ENCODE results near the gene C1orf56.

The C1orf56 gene

DNA sequence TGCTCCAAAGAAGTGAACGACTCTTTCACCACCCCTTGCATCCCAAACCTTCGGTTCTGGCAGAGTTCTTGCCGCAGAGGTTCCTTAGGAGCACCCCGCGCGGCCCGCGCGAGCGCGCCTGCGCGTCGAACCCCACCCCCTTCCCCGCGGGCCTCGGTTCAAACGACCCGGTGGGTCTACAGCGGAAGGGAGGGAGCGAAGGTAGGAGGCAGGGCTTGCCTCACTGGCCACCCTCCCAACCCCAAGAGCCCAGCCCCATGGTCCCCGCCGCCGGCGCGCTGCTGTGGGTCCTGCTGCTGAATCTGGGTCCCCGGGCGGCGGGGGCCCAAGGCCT lies at the start of gene C1orf56:
Gene C1orf56, plus strand, starts transcription at position 161 of the 334 bp plus-strand sequence. Its CDS starts 97 bp downstream, at position 258.
- in situ Hi-C loops (cut with MboI; ENCODE audit: low sequenced_read_pairs): no loop called here

DNA sequence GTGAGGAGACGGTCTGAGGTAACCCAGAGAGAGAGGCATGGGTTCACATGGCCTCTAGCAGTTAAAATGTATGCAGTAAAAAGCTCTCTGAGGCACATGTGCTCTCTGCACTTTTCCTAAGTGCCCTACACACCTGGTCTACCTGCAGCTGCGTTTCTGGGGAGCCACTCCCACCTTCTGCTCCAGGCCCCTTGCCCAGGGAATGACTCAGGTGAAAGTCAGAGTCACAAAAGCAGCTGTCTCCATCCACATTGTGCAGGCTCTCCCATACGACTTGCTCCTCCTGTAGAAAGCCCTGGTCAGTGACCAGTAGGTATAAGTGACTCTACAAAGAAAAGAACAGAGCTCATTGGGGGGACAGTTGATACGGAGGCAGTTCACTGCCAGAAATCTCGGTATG lies 49.6 kb upstream of the C1orf56 start:
- in situ Hi-C loops (cut with MboI; ENCODE audit: low sequenced_read_pairs): no loop called here

GRCh38 chr1:150999051-150999674 lies 48.4 kb upstream of the C1orf56 start:
- in situ Hi-C loops (cut with MboI; ENCODE audit: low sequenced_read_pairs): no loop called here

DNA sequence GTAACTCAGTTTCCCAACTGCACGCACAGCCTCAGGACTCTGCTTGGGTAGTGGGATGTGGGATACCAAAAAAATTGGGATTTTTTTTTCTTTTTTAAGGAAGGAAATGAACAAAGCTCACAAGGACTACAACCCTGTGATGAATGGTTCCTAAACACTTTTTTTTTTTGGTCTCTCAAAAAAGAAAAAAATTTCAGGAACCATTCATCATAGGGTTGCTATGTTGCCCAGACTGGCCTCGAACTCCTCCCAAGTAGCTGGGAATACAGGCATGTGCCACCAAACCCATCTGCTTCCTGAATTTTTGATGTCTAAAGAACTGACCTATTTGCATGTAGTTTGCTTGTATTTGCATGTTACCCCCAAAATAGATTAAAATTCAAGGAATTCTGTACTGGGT lies 47.6 kb upstream of the C1orf56 start:
- in situ Hi-C loops (cut with MboI; ENCODE audit: low sequenced_read_pairs): no loop called here

DNA sequence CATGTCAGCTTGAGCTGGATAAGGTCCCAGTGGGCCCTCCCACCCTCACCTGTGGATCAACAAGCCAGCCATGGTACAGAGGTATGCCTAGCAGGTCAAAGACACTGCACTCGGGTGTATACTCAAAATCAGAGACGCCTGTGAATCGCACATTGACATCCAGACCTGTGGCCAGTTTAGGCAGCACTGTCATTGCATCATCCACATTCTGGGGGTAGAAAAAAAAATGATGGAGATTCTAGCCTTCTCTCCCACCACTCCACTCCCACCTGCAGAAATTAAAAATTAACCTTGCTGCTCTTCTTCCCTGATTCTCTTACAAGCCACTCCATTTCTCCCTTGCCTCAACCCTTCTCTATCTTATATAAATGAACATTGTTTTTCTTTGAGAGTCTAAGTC lies 47.1 kb upstream of the C1orf56 start:
- in situ Hi-C loops (cut with MboI; ENCODE audit: low sequenced_read_pairs): no loop called here

- in situ Hi-C loops (cut with MboI; ENCODE audit: low sequenced_read_pairs): no loop called here
Observed at GRCh38 chr1:151001602-151002001, 45.9 kb upstream of the C1orf56 start.

DNA sequence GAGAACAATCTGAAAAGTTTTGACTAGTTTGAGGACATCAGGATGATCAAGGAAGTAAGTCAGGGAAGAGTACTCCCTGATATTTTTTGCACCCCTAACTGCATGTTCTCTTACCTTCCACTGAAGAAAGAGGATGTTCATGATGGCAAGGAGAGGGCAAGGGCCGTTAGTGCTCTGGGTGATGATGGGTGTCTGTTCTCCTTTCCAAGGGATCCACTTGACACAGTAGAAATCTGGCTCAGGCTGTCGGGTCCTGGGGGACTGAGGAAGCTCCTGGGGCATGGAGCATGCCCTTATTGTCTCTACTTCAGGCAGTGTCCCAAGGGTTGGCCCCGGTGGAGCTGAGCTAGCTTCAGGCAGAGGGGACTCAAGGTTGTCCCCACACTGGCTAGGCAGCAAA lies 45.5 kb upstream of the C1orf56 start:
- in situ Hi-C loops (cut with MboI; ENCODE audit: low sequenced_read_pairs): no loop called here

- in situ Hi-C loops (cut with MboI; ENCODE audit: low sequenced_read_pairs): no loop called here
Observed at GRCh38 chr1:151002611-151003010, 44.9 kb upstream of the C1orf56 start.

DNA sequence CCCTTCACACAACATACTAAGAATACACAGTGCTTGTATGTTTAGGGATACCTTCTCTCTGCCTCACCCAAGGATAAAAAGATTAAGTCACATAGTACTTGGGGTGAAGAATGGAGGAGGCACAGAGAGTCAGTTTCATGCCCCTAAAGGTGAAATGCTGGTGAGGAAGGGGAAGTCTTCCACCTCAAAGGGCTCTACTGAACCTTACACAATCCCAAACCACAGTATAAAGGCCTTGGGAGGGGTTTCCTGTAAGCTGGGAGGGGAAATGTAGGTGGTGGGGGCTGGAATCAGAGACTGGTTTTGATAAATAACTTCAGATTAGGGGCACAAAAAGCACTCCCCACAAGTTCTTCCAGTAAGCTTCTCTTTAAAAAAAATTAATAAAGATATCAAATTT lies 44.4 kb upstream of the C1orf56 start:
- in situ Hi-C loops (cut with MboI; ENCODE audit: low sequenced_read_pairs): no loop called here

DNA sequence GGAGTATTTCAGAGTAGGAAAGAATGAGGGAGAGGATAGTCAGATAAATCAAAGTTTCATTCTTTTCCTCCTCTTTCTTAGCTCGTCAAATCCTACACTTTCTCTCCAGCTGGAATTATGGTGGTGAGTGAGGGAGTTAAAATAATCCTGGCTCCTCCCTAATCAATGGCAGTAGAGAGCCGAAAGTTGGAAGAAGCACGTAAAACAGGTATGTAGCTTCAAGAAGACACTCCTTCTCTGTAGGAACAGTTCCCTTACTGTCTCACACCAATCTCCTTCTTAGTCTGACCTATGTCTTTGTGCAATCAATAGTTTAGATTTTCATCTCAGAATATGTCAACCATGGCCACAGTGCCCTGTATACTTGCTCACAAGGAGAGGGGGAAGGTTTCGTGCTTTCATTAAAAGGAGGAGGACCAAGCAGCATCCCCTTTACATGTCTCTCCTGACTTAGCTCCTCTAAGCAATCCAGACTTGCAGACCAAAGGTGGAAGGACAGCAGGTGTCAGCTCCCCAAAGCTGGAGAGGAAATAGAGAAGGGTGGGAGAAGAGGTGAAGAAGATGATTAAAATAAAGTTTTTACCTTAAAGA lies 41.7 kb upstream of the C1orf56 start:
- in situ Hi-C loops (cut with MboI; ENCODE audit: low sequenced_read_pairs): no loop called here

DNA sequence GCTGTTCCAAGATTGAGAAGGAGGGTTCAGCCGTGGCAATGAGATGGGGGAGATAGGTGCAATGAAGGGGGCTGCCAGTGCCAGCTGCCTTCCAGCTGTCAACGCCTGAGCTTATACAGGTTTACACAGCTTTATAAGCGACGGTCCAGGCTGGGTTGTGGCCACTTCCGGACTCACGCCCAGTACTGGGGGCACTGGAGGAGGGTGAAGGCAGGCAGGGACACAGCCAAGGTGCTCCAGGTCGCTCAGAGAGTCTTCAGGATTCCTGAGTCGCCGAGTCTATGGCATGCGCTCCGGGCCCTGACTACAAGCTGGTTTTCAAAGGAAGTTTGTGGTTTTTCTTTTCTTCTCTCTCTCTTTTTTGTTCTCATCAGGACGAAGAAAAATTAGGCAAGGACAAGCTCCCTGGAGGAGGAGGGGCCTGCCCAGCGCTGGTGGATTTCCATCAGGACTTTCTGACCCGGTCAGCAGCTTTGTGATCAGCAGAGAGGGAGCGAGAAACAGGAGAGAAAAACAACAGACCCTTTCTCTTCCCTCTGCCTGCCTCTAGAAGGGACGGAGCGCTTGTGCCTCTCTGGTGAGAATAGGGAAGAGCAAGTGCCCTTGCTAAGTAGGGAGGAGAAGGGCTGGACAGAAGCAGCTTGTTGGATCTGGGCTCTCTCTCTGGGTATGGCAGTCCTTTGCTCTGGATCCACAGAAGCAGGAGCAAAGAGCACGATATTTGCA lies 41.1 kb upstream of the C1orf56 start, which contains the start of gene MINDY1:
Gene MINDY1, minus strand, starts transcription at position 576 of the 726 bp plus-strand sequence. CDS start 4,285 bp downstream, outside the sequence.
- in situ Hi-C loops (cut with MboI; ENCODE audit: low sequenced_read_pairs): no loop called here

GRCh38 chr1:151007853-151008243 lies 39.7 kb upstream of the C1orf56 start:
- in situ Hi-C loops (cut with MboI; ENCODE audit: low sequenced_read_pairs): no loop called here

- in situ Hi-C loops (cut with MboI; ENCODE audit: low sequenced_read_pairs): no loop called here
Observed at GRCh38 chr1:151008244-151009205, 39.0 kb upstream of the C1orf56 start, which contains the start of gene PRUNE1. Gene PRUNE1, plus strand, starts transcription at chr1:151008449. Its CDS starts 184 bp downstream, at chr1:151008633.

DNA sequence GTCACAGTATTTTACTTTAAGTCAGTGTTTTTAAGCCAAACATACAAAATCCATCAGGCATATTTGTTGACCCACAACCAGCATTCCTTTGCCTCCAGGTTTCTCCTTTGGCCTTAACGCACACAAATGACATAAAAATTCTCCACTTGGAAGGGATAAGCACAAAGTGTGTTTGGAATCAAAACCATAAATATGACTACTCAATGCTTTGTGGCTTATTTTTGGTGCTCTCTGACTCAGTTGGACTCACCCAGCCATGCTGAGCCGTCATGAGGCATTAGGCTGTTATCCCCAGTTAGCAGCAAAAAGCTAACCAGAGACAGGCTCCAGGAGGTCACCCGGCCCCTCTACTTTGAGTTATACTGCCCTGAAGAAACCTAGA lies 38.4 kb upstream of the C1orf56 start:
- in situ Hi-C loops (cut with MboI; ENCODE audit: low sequenced_read_pairs): no loop called here

GRCh38 chr1:151009674-151010345 lies 37.7 kb upstream of the C1orf56 start:
- in situ Hi-C loops (cut with MboI; ENCODE audit: low sequenced_read_pairs): no loop called here

DNA sequence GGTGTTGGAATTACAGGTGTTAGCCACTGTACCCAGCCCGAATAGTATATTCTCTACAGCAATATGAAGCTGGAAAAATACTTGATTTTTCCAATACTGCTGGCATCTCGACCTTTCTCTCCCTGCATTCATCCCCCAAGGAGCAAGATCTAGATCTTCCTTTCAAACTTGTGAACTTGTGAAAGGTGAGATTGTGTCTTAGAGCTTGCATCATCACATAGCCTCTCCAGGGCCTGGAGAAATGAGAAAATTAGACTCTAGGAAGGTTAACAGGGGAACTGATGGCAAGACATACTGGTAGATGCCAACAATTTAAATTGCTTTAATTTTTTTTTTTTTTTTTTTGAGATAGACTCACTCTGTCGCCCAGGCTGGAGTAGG lies 37.2 kb upstream of the C1orf56 start:
- in situ Hi-C loops (cut with MboI; ENCODE audit: low sequenced_read_pairs): no loop called here

GRCh38 chr1:151011154-151011850 lies 36.2 kb upstream of the C1orf56 start:
- in situ Hi-C loops (cut with MboI; ENCODE audit: low sequenced_read_pairs): no loop called here

- in situ Hi-C loops (cut with MboI; ENCODE audit: low sequenced_read_pairs): no loop called here
Observed at GRCh38 chr1:151012684-151013471, 34.7 kb upstream of the C1orf56 start.

- in situ Hi-C loops (cut with MboI; ENCODE audit: low sequenced_read_pairs): no loop called here
Observed at GRCh38 chr1:151013518-151013917, 34.0 kb upstream of the C1orf56 start.
